Head of caudate nucleus (tissue), 42 donors: Measurements from ENCODE around the gene SERPINA6.
"Not testable (repeated sequence)": the region's sequence is repeated elsewhere in the genome, so short reads cannot be mapped to it uniquely, and the experiment has no call there.

Source experiments
- DNase-seq, 42 donors: peaks; one replicate each; pipeline versions ENCODE4 v3.0.0 to v3.0.0-alpha.2; 2020 to 2021; ENCODE audit warnings: mixed read lengths in 7 of 42
- intact Hi-C: fragments of 100-400 bp; cut with DNase I; formaldehyde crosslinking; loops from one replicate; pipeline ENCODE4 v1.15.0; 2022

SERPINA6 gene

DNA sequence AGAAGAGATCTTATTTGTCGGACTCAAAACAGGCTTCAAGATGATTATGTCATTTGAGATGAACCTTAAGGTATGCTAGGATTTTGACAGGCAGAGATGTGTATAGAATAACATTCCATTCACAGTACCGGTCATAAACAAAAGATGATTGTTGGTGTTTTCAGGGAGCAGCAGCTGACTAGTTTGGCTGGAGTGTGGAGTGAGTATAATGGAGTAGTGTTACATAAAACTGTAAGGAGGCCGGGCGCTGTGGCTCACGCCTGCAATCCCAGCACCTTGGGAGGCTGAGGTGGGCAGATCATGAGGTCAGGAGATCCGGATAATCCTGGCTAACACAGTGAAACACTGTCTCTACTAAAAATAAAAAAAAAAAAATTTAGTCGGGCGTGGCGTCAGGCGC, 54.0 kb downstream of the SERPINA6 start:
- peak in 37 of 42 donors; percentile 11 to 86 (median 56) for DNase-seq

DNA sequence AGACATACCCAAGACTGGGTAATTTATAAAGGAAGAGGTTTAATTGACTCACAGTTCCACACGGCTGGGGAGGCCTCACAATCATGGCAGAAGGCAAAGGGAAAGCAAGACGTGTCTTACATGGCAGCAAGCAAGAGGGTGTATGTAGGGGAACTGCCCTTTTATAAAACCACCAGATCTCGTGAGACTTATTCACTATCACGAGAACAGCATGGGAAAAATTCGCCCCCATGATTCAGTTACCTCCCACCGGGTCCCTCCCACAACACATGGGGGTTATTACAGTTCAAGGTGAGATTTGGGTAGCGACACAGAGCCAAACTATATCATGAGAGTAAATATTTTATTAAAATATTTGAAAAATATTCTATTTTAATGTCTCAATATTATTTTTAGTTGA, 54.6 kb downstream of the SERPINA6 start:
- intact Hi-C loops, DNase-seq: not testable (repeated sequence)

More for the DNA sequence above, 54.0 kb downstream of the SERPINA6 start:
- intact Hi-C loops = no loop called here

DNA sequence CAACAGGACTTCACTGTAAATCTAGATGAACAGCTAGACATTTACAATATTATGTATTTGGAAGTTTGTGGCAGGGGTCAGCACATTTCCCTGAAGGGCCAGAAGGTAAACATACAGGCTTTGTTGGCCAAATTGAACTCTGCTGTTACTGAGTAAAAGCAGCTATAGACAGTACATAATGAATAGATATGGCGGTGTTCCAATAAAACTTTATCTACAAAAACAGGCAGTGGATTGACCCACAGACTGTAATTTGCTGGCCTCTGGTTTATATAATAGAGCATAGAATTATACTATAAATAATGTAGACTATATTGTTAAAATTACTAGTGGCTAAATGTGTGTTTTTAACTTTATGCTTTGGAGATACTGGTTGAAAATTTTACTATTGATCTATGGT, 55.8 kb downstream of the SERPINA6 start:
- intact Hi-C loops = no loop called here
- no peak for DNase-seq

DNA sequence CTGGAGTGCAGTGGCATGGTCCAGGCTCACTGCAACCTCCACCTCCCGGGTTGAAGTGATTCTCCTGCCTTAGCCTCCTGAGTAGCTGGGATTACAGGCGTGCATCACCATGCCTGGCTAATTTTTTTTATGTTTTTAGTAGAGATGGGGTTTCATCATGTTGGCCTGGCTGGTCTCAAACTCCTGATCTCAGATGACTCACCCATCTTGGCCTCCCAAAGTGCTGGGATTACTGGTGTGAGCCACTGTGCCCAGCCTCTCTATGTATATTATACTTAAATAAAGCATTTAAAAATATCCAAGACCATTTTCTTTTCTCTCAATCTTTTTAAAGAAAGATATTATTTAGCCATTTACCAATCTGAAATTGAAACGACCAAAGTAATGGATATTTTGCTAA, 58.9 kb downstream of the SERPINA6 start:
- intact Hi-C loops, DNase-seq: not testable (repeated sequence)
